Parathyroid adenoma (tissue), 2 donors: ENCODE results near the gene TGFB2.

ENCODE experiments used
- H2AFZ ChIP-seq: fragments of 300-600 bp; sonication (generic); one replicate; pipeline ENCODE4 v1.7.0; 2017; ENCODE audit warnings: antibody characterized with exemption, mild to moderate bottlenecking
- H3K27ac ChIP-seq: fragments of 300-600 bp; sonication (generic); one replicate; pipeline ENCODE4 v1.7.0; 2017
- H3K27me3 ChIP-seq: fragments of 300-600 bp; sonication (generic); one replicate; pipeline ENCODE4 v1.7.0; 2017; ENCODE audit warnings: low read length; ENCODE audit not compliant: control insufficient read depth, insufficient read depth
- H3K36me3 ChIP-seq: fragments of 300-600 bp; sonication (generic); one replicate; pipeline ENCODE4 v1.7.0; 2017; ENCODE audit warnings: low read length; ENCODE audit not compliant: control insufficient read depth, insufficient read depth
- H3K4me1 ChIP-seq: fragments of 300-600 bp; sonication (generic); one replicate; pipeline ENCODE4 v1.7.0; 2017; ENCODE audit warnings: control low read depth
- H3K4me2 ChIP-seq: fragments of 300-600 bp; sonication (generic); one replicate; pipeline ENCODE4 v1.7.0; 2017; ENCODE audit warnings: low read length
- H3K4me3 ChIP-seq: fragments of 300-600 bp; sonication (generic); one replicate; pipeline ENCODE4 v1.7.0; 2017; ENCODE audit warnings: low read depth, low read length
- H3K79me2 ChIP-seq: fragments of 300-600 bp; sonication (generic); one replicate; pipeline ENCODE4 v1.7.0; 2017; ENCODE audit warnings: control low read depth
- H3K9ac ChIP-seq: fragments of 300-600 bp; sonication (generic); one replicate; pipeline ENCODE4 v1.7.0; 2017; ENCODE audit warnings: mild to moderate bottlenecking
- H3K9me3 ChIP-seq: fragments of 300-600 bp; sonication (generic); one replicate; pipeline ENCODE4 v1.7.0; 2017; ENCODE audit warnings: low read length; ENCODE audit not compliant: control insufficient read depth
- CTCF ChIP-seq: fragments of 300-600 bp; sonication (generic); IDR thresholded peaks from one replicate; pipeline ENCODE4 v1.7.0; 2017; ENCODE audit warnings: antibody characterized with exemption, mild to moderate bottlenecking
- donor health status: primary hyperparathyroidism.

TGFB2 gene

GRCh38 chr1:218366322-218367052 lies 21.4 kb downstream of the TGFB2 start:
- Histone ChIP-seq H3K4me1 (no peaks in the 10 kb centered on the region), H3K4me3 (no peak overlapping the region), H3K79me2 (no peaks in the 10 kb centered on the region), H3K9ac (no peak overlapping the region), H2AFZ (no peak overlapping the region), H3K9me3 (no peaks in the 10 kb centered on the region), H3K27ac (no peak overlapping the region), H3K36me3 (no peaks in the 10 kb centered on the region), H3K4me2 (no peak overlapping the region), H3K27me3 (no peaks in the 10 kb centered on the region)
- no peak for TF ChIP-seq CTCF

GRCh38 chr1:218367118-218367517 lies 22.0 kb downstream of the TGFB2 start:
- H3K4me2 ChIP-seq, result no peak overlapping the region
- no peak overlapping the region for H3K9ac ChIP-seq
- no peak overlapping the region for H3K4me3 ChIP-seq
- H3K4me1 ChIP-seq, result no peaks in the 10 kb centered on the region
- no peaks in the 10 kb centered on the region for H3K9me3 ChIP-seq
- no peak overlapping the region for H2AFZ ChIP-seq
- H3K79me2 ChIP-seq, result no peaks in the 10 kb centered on the region
- H3K36me3 ChIP-seq, result no peaks in the 10 kb centered on the region
- H3K27ac ChIP-seq, result no peak overlapping the region
- TF ChIP-seq CTCF, result no peak
- no peaks in the 10 kb centered on the region for H3K27me3 ChIP-seq

- H3K4me1 ChIP-seq, result no peaks in the 10 kb centered on the region
- H2AFZ ChIP-seq, result no peak overlapping the region
- no peak for TF ChIP-seq CTCF
- no peaks in the 10 kb centered on the region for H3K9me3 ChIP-seq
- H3K4me2 ChIP-seq, result no peak overlapping the region
- H3K79me2 ChIP-seq, result no peaks in the 10 kb centered on the region
- H3K4me3 ChIP-seq, result no peak overlapping the region
- H3K27me3 ChIP-seq, result no peaks in the 10 kb centered on the region
- H3K9ac ChIP-seq, result no peak overlapping the region
- no peaks in the 10 kb centered on the region for H3K36me3 ChIP-seq
- H3K27ac ChIP-seq, result no peak overlapping the region
These were observed 23.6 kb downstream of the TGFB2 start for GRCh38 chr1:218368686-218369085.

GRCh38 chr1:218369688-218370511 lies 24.8 kb downstream of the TGFB2 start:
- H3K9ac ChIP-seq, result no peak overlapping the region
- H2AFZ ChIP-seq, result no peak overlapping the region
- no peaks in the 10 kb centered on the region for H3K4me1 ChIP-seq
- H3K36me3 ChIP-seq, result no peaks in the 10 kb centered on the region
- no peak overlapping the region for H3K4me3 ChIP-seq
- no peaks in the 10 kb centered on the region for H3K79me2 ChIP-seq
- no peaks in the 10 kb centered on the region for H3K27me3 ChIP-seq
- no peak overlapping the region for H3K4me2 ChIP-seq
- H3K27ac ChIP-seq, result no peak overlapping the region
- no peak for TF ChIP-seq CTCF
- no peaks in the 10 kb centered on the region for H3K9me3 ChIP-seq
